Lung (tissue), 13 donors: ENCODE measurements around the gene EDNRB. TPM values are rescaled to one million over a fixed set of nuclear protein-coding genes. Genes with fewer than 3 reads are reported as not detected.
"Not testable (repeated sequence)": the region's sequence is repeated elsewhere in the genome, so short reads cannot be mapped to it uniquely, and the experiment has no call there.

ENCODE experiments used
- ATAC-seq: fragments of 200-7000 bp; cut with Tn5 transposase; one replicate; pipeline ENCODE4 v1.9.1; 2020; ENCODE audit warnings: moderate number of reproducible peaks; ENCODE audit not compliant: insufficient read depth, low FRiP score
- DNase-seq, 3 donors: peaks; one replicate each; pipeline ENCODE4 v3.0.0-alpha.2; 2013 to 2017
- H3K27ac ChIP-seq, 2 donors: one replicate each; pipeline ENCODE4 v1.5.1; 2013; ENCODE audit warnings: mild to moderate bottlenecking in 2 of 2, moderate library complexity in 2 of 2, control low read depth in 1 of 2, inconsistent platforms in 1 of 2, low read depth in 1 of 2, low read length in 1 of 2
- H3K27me3 ChIP-seq, 3 donors: one replicate each; pipeline ENCODE4 v1.5.1; 2013; ENCODE audit warnings: low read length in 2 of 3; ENCODE audit not compliant: control insufficient read depth in 3 of 3, insufficient read depth in 3 of 3
- H3K36me3 ChIP-seq, 4 donors: one replicate each; pipeline ENCODE4 v1.5.1; 2013; ENCODE audit warnings: low read length in 4 of 4, mild to moderate bottlenecking in 1 of 4, moderate library complexity in 1 of 4; ENCODE audit not compliant: control insufficient read depth in 4 of 4, insufficient read depth in 4 of 4
- H3K4me1 ChIP-seq, 5 donors: one replicate each; pipeline ENCODE4 v1.5.1; 2013; ENCODE audit warnings: low read length in 5 of 5, mild to moderate bottlenecking in 2 of 5, moderate library complexity in 1 of 5; ENCODE audit not compliant: control insufficient read depth in 5 of 5, insufficient read depth in 5 of 5
- H3K4me3 ChIP-seq: one replicate; pipeline ENCODE4 v1.5.1; 2013; ENCODE audit warnings: mild to moderate bottlenecking, control low read depth, moderate library complexity
- H3K9ac ChIP-seq, 2 donors: one replicate each; pipeline ENCODE4 v1.5.1; 2013; ENCODE audit warnings: low read length in 2 of 2, control low read depth in 1 of 2; ENCODE audit not compliant: insufficient read depth in 1 of 2
- H3K9me3 ChIP-seq, 4 donors: one replicate each; pipeline ENCODE4 v1.5.1; 2013; ENCODE audit warnings: low read length in 3 of 4, mild to moderate bottlenecking in 1 of 4, moderate library complexity in 1 of 4; ENCODE audit not compliant: control insufficient read depth in 4 of 4, insufficient read depth in 3 of 4
- WGBS, 2 donors: extraction: QIAGEN DNeasy Blood & Tissue Kit; methylation state at CpG; one replicate each; pipeline ENCODE4 v1.1.7; 2013; 5-methylcytosine and 5-hydroxymethylcytosine counted together
- polyA plus RNA-seq, 2 donors: library from polyadenylated mRNA; stranded (reverse); fragments of 200-250 nt; gene quantifications; one replicate each; pipeline ENCODE4 v1.2.1, GENCODE V29; 2013
- small RNA-seq: library from RNA; depleted of rRNA; stranded (forward); fragments of <200 nt; gene quantifications from one replicate; pipeline ENCODE3, GENCODE V24; 2014; ENCODE audit warnings: low replicate concordance
- total RNA-seq, 2 donors: library from RNA; depleted of rRNA in 1 of 2; stranded (reverse); fragments of >200 nt in 1 of 2; gene quantifications; one replicate each; pipeline ENCODE4 v1.2.1, GENCODE V29; 2014 to 2021
- TF ChIP-seq, protein P1 (sequence below): IDR thresholded peaks from 2 replicates; pipeline ENCODE4 v1.5.1; 2012; ENCODE audit warnings: mild to moderate bottlenecking; ENCODE audit errors: control extremely low read depth, extremely low read depth
- donor health status: control.
- donor health status: control.
- donor health status: Bipolar disorder and iron deficiency.
- donor health status: healthy.
- donor health status: DM: yes; HTN: yes; CAD: no.

The EDNRB gene
- total and polyA plus RNA-seq, 4 donors: 23.2 to 155 (median 53.4) TPM

DNA sequence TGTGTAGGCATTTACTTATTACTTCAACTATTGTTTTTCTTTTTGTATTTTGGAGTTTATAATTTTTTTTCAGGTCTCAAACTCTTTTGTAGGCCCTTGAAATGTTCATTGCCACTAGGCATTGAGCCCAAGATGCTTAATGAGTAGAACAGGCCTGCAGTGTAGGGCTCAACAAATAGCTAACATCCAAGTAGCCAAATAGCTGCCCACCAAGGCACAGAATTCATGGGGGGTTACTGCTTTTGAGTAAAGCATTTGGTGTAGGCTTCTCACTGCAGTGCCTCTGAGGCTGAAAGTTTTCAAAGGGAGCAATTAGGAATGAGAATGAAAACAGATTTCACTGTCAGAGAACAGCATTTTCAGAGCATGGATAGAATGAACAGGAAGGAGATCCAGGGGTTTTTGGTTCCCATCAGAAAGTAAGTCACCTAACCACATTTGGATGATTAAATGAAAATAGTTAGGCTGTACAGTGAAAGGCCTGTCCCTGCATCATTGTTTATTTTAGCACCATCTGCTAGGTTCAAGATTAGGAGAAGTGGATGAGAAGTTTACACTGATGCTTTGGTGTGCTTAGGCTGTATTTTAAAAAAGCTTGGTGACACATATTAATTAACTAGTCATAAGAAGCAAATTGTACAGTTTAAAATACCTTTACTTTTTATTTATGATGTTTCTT lies 61.0 kb downstream of the EDNRB start:
- TF ChIP-seq, protein P1, sequence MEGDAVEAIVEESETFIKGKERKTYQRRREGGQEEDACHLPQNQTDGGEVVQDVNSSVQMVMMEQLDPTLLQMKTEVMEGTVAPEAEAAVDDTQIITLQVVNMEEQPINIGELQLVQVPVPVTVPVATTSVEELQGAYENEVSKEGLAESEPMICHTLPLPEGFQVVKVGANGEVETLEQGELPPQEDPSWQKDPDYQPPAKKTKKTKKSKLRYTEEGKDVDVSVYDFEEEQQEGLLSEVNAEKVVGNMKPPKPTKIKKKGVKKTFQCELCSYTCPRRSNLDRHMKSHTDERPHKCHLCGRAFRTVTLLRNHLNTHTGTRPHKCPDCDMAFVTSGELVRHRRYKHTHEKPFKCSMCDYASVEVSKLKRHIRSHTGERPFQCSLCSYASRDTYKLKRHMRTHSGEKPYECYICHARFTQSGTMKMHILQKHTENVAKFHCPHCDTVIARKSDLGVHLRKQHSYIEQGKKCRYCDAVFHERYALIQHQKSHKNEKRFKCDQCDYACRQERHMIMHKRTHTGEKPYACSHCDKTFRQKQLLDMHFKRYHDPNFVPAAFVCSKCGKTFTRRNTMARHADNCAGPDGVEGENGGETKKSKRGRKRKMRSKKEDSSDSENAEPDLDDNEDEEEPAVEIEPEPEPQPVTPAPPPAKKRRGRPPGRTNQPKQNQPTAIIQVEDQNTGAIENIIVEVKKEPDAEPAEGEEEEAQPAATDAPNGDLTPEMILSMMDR: no peak
- no peaks in the 10 kb centered on the region for H3K27me3 ChIP-seq
- no peak for DNase-seq
- no peak for ATAC-seq
- peaks cover 0 to 40% (median 11%) of the 10 kb centered on the region in 5 donors for H3K4me1 ChIP-seq
- no peak overlapping the region for H3K9ac ChIP-seq
- no peaks in the 10 kb centered on the region for H3K9me3 ChIP-seq
- H3K27ac ChIP-seq: no peak overlapping the region
- H3K4me3 ChIP-seq: no peak overlapping the region
- no peaks in the 10 kb centered on the region for H3K36me3 ChIP-seq

DNA sequence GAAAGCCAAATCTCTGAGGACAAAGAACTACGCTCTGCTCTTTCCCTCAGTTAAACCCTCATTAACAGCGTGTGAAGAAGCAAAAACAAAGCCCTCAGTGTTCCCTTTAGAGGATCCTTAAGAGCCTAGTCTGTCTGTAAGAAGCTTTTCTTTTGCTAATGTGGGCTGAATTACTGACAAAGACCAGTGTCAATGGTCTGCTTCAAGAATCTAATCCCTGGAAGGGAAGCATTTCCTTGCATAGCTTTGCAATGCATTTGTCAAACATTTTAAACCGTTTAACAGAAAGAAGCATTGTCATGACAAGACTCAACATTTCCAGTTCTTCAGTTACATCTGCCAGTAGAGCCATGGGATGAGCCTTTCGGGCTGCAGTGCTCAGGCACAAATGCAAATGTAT lies 64.9 kb downstream of the EDNRB start:
- Histone ChIP-seq H3K27me3 (no peaks in the 10 kb centered on the region), H3K4me1 (peaks cover 0 to 9% (median 0%) of the 10 kb centered on the region in 5 donors), H3K9ac (no peak overlapping the region), H3K9me3 (peaks cover 0 to 2% (median 0%) of the 10 kb centered on the region in 4 donors), H3K4me3 (no peak overlapping the region), H3K27ac (no peak overlapping the region), H3K36me3 (no peaks in the 10 kb centered on the region)
- 80 to 87% methylated on average over 4 of the region's 4 CpGs for whole genome bisulfite sequencing, 2 donors
- TF ChIP-seq, protein P1: no peak
- no peak for ATAC-seq
- no peak for DNase-seq

DNA sequence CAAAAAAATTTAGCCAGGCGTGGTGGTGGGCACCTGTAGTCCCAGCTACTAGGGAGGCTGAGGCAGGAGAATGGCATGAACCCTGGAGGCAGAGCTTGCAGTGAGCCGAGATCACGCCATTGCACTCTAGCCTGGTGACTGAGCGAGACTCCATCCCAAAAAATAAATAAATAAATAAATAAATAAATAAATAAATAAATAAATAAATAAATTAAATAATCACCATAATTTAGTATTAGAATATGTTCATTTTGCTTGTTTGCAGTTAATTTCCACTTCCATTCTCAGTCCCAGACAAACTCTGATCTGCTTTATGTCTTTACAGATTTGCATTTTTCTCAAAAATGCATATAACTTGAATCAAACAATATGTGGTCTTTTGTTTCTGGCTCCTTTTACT lies 70.6 kb downstream of the EDNRB start:
- not testable (repeated sequence) for H3K27ac ChIP-seq, ATAC-seq, H3K36me3 ChIP-seq, H3K9ac ChIP-seq, H3K4me1 ChIP-seq, DNase-seq, H3K9me3 ChIP-seq, H3K4me3 ChIP-seq, H3K27me3 ChIP-seq
- 94 to 100% methylated on average over 4 of the region's 4 CpGs for WGBS, 2 donors

DNA sequence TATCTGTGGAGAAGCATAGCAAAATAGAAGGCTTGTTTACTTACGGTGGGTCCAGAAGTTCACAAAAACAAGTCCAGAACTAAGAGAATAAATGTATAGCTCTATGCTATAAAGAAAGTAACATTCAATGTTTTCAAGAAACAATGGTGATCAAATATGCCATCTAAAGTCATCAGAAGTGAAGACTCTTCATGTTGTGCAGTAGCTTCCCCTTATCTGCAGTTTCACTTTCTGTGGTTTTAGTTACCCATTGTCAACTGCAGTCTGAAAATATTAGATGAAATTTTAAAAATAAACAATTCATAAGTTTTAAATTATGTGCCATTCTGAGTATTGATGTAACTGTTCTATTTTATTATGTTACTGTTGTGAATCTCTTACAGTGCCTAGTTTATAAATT lies 72.5 kb downstream of the EDNRB start:
- Histone ChIP-seq H3K27ac (no peak overlapping the region), H3K9ac (no peak overlapping the region), H3K9me3 (peaks cover 0 to 2% (median 0%) of the 10 kb centered on the region in 4 donors), H3K4me1 (no peaks in the 10 kb centered on the region), H3K4me3 (no peak overlapping the region), H3K36me3 (no peaks in the 10 kb centered on the region), H3K27me3 (no peaks in the 10 kb centered on the region)
- WGBS, 2 donors: 72 to 78% methylated on average over 1 of the region's 1 CpG
- TF ChIP-seq, protein P1: no peak
- ATAC-seq: no peak
- no peak for DNase-seq

Small RNAs within 50 kb of the gene (small RNA-seq; reads per million reads assigned to genes)
- not detected for gene RN7SL810P

Other genes starting within 250 kb of the EDNRB start
- 10 to 100 TPM; 13.3 to 44.7 TPM for gene SLAIN1, start 221.1 kb downstream of the EDNRB start, total RNA-seq
- 10 to 100 TPM in 1 of 2 donors, 1 to 10 TPM in 1; 7.6 to 11.4 TPM for gene SLAIN1, start 221.1 kb downstream of the EDNRB start, polyA plus RNA-seq